Right lung (tissue), 5 donors: Measurements from ENCODE around the gene CHCHD1. TPM values are rescaled to one million over a fixed set of nuclear protein-coding genes. Genes with fewer than 3 reads are reported as not detected.
"Not testable (repeated sequence)": the region's sequence is repeated elsewhere in the genome, so short reads cannot be mapped to it uniquely, and the experiment has no call there.

Experiments used
- DNase-seq, 2 donors: peaks; one replicate each; pipeline ENCODE4 v3.0.0-alpha.2; 2013
- polyA plus RNA-seq, 5 donors: library from polyadenylated mRNA; unstranded; fragments of 120-200 nt; gene quantifications; one replicate each; pipeline versions ENCODE4 v1.2.1 to v1.2.3, GENCODE V29; 2013; ENCODE audit warnings: inconsistent platforms in 1 of 5, low replicate concordance in 1 of 5; ENCODE audit not compliant: insufficient read length in 5 of 5, insufficient read depth in 1 of 5

Gene CHCHD1
- polyA plus RNA-seq, 5 donors, result 34.7 to 48.8 (median 39.8) TPM

- no peak for DNase-seq
These were observed 27.4 kb downstream of the CHCHD1 start for GRCh38 chr10:73809061-73809818.

- no peak for DNase-seq
These were observed 28.5 kb downstream of the CHCHD1 start for GRCh38 chr10:73810358-73810734.

GRCh38 chr10:73810735-73811465, 29.1 kb downstream of the CHCHD1 start:
- DNase-seq, result peak in 1 of 2 donors; percentile 18

GRCh38 chr10:73812657-73813056, 30.8 kb downstream of the CHCHD1 start:
- no peak for DNase-seq

GRCh38 chr10:73813333-73813732, 31.5 kb downstream of the CHCHD1 start:
- DNase-seq, result no peak

GRCh38 chr10:73814276-73814895, 32.5 kb downstream of the CHCHD1 start:
- DNase-seq, result no peak

GRCh38 chr10:73814896-73815718, 33.3 kb downstream of the CHCHD1 start:
- DNase-seq, result no peak

- DNase-seq, result no peak
These were observed 33.8 kb downstream of the CHCHD1 start for GRCh38 chr10:73815719-73816030.

GRCh38 chr10:73816917-73817729, 35.3 kb downstream of the CHCHD1 start:
- DNase-seq, result no peak

GRCh38 chr10:73817826-73818225, 36.0 kb downstream of the CHCHD1 start:
- no peak for DNase-seq

- DNase-seq, result no peak
These were observed 36.6 kb downstream of the CHCHD1 start for GRCh38 chr10:73818402-73818801.

GRCh38 chr10:73819081-73819480, 37.2 kb downstream of the CHCHD1 start:
- DNase-seq, result no peak

GRCh38 chr10:73819513-73820093, 37.8 kb downstream of the CHCHD1 start:
- DNase-seq, result no peak

- DNase-seq, result no peak
These were observed 41.5 kb downstream of the CHCHD1 start for GRCh38 chr10:73823391-73823790.

GRCh38 chr10:73824146-73824725, 42.4 kb downstream of the CHCHD1 start:
- DNase-seq, result no peak

GRCh38 chr10:73827346-73828089, 45.7 kb downstream of the CHCHD1 start:
- DNase-seq, result no peak

- DNase-seq, result no peak
These were observed 46.3 kb downstream of the CHCHD1 start for GRCh38 chr10:73828161-73828560.

GRCh38 chr10:73829090-73829489, 47.2 kb downstream of the CHCHD1 start:
- not testable (repeated sequence) for DNase-seq
